HEK293 (cell line): ENCODE results near the gene KRT13.

ENCODE experiments used
- CTCF ChIA-PET: fragments of 350-600 bp; formaldehyde crosslinking; extraction: SDS; loops from one replicate; lab custom pipeline; 2021; ENCODE audit warnings: antibody characterized with exemption; lab: Yijun Ruan, JAX
- POLR2A ChIA-PET: fragments of 300-600 bp; formaldehyde crosslinking; extraction: SDS; loops from one replicate; lab custom pipeline; 2020; ENCODE audit warnings: antibody characterized with exemption, inconsistent platforms; lab: Yijun Ruan, JAX
- H3K27ac ChIP-seq: fragments of 200-500 bp; sonication (Bioruptor generic); 2 replicates; pipeline ENCODE4 v1.5.1; 2014; ENCODE audit warnings: low read depth, low read length, control low read depth, inconsistent platforms; ENCODE audit errors: extremely low read depth
- H3K36me3 ChIP-seq, 2 experiments: fragments of 200-500 bp in 1 of 2; sonication (Bioruptor generic) in 1 of 2; 1 replicate in 1 of 2; 2 replicates in 1 of 2; pipeline ENCODE4 v1.5.1; 2014 to 2017; ENCODE audit warnings: inconsistent platforms in 2 of 2, low read length in 2 of 2; ENCODE audit not compliant: control insufficient read depth in 2 of 2, insufficient read depth in 1 of 2
- H3K4me1 ChIP-seq: fragments of 200-500 bp; sonication (Bioruptor generic); 2 replicates; pipeline ENCODE4 v1.5.1; 2014; ENCODE audit warnings: mild to moderate bottlenecking, low read length, inconsistent platforms; ENCODE audit not compliant: control insufficient read depth, insufficient read depth
- H3K4me3 ChIP-seq: 2 replicates; pipeline ENCODE4 v1.5.1; 2011; ENCODE audit warnings: low read depth, mild to moderate bottlenecking, control low read depth, low read length, moderate library complexity
- H3K9me3 ChIP-seq: fragments of 200-500 bp; sonication (Bioruptor generic); 2 replicates; pipeline ENCODE4 v1.5.1; 2014; ENCODE audit warnings: low read depth, low read length, inconsistent platforms; ENCODE audit not compliant: control insufficient read depth, insufficient read depth
- BCL6B ChIP-seq: fragments of 450-650 bp; formaldehyde crosslinking; IDR thresholded peaks from 2 replicates; pipeline ENCODE4 v1.5.1; 2017; ENCODE audit warnings: missing biosample characterization, missing genetic modification characterization
- EGR2 ChIP-seq: fragments of 450-650 bp; formaldehyde crosslinking; IDR thresholded peaks from 2 replicates; pipeline ENCODE4 v1.5.1; 2016; ENCODE audit warnings: low read depth, missing biosample characterization, missing genetic modification characterization
- GFI1B ChIP-seq: fragments of 450-650 bp; formaldehyde crosslinking; IDR thresholded peaks from 2 replicates; pipeline ENCODE4 v1.5.1; 2016; ENCODE audit warnings: missing biosample characterization, missing genetic modification characterization
- GLIS1 ChIP-seq: fragments of 450-650 bp; formaldehyde crosslinking; IDR thresholded peaks from 2 replicates; pipeline ENCODE4 v1.5.1; 2016; ENCODE audit warnings: missing biosample characterization, missing genetic modification characterization
- HOXD13 ChIP-seq: sonication (generic); formaldehyde crosslinking; IDR thresholded peaks from 2 replicates; pipeline ENCODE4 v1.8.0; 2022; ENCODE audit warnings: missing genetic modification reagents, borderline replicate concordance
- KLF7 ChIP-seq: fragments of 450-650 bp; formaldehyde crosslinking; IDR thresholded peaks from 2 replicates; pipeline ENCODE4 v1.5.1; 2016; ENCODE audit warnings: missing biosample characterization, missing genetic modification characterization, borderline replicate concordance
- MZF1 ChIP-seq: fragments of 450-650 bp; formaldehyde crosslinking; IDR thresholded peaks from 2 replicates; pipeline ENCODE4 v1.5.1; 2017; ENCODE audit warnings: missing biosample characterization, missing genetic modification characterization, borderline replicate concordance
- PRDM4 ChIP-seq: fragments of 450-650 bp; formaldehyde crosslinking; IDR thresholded peaks from 2 replicates; pipeline ENCODE4 v1.5.1; 2017; ENCODE audit warnings: missing biosample characterization, missing genetic modification characterization
- SCRT1 ChIP-seq: fragments of 450-650 bp; formaldehyde crosslinking; IDR thresholded peaks from 2 replicates; pipeline ENCODE4 v1.5.1; 2016; ENCODE audit warnings: missing biosample characterization, missing genetic modification characterization, borderline replicate concordance
- SP3 ChIP-seq: fragments of 450-650 bp; formaldehyde crosslinking; IDR thresholded peaks from 2 replicates; pipeline ENCODE4 v1.5.1; 2016; ENCODE audit warnings: missing biosample characterization, missing genetic modification characterization
- ZFHX2 ChIP-seq: fragments of 450-650 bp; formaldehyde crosslinking; conservative IDR thresholded peaks from 2 replicates; pipeline ENCODE4 v1.5.1; 2016; ENCODE audit warnings: missing biosample characterization, missing genetic modification characterization
- ZFP37 ChIP-seq: fragments of 450-650 bp; formaldehyde crosslinking; IDR thresholded peaks from 2 replicates; pipeline ENCODE4 v1.5.1; 2016; ENCODE audit warnings: missing biosample characterization, missing genetic modification characterization
- ZNF112 ChIP-seq: fragments of 450-650 bp; formaldehyde crosslinking; IDR thresholded peaks from 2 replicates; pipeline ENCODE4 v1.5.0; 2017; ENCODE audit warnings: missing biosample characterization, missing genetic modification characterization
- ZNF169 ChIP-seq: fragments of 450-650 bp; formaldehyde crosslinking; IDR thresholded peaks from 2 replicates; pipeline ENCODE4 v1.5.1; 2016; ENCODE audit warnings: missing biosample characterization, missing genetic modification characterization
- ZNF221 ChIP-seq: fragments of 450-650 bp; formaldehyde crosslinking; IDR thresholded peaks from 2 replicates; pipeline ENCODE4 v1.5.1; 2017; ENCODE audit warnings: missing biosample characterization, missing genetic modification characterization, borderline replicate concordance
- ZNF274 ChIP-seq, 2 experiments: fragments of 200-500 bp in 1 of 2; fragments of 450-650 bp in 1 of 2; sonication (Bioruptor generic) in 1 of 2; formaldehyde crosslinking in 1 of 2; IDR thresholded peaks; 2 replicates each; pipeline versions ENCODE4 v1.5.1 to v1.6.1; 2014 to 2016; ENCODE audit warnings: borderline replicate concordance in 1 of 2, inconsistent platforms in 1 of 2, low read length in 1 of 2, missing biosample characterization in 1 of 2, missing genetic modification characterization in 1 of 2
- ZNF280D ChIP-seq: fragments of 450-650 bp; formaldehyde crosslinking; IDR thresholded peaks from 2 replicates; pipeline ENCODE4 v1.5.1; 2016; ENCODE audit warnings: missing biosample characterization, missing genetic modification characterization
- ZNF391 ChIP-seq: fragments of 450-650 bp; formaldehyde crosslinking; IDR thresholded peaks from 2 replicates; pipeline ENCODE4 v1.5.1; 2016; ENCODE audit warnings: low read depth, missing biosample characterization, missing genetic modification characterization, borderline replicate concordance
- ZNF394 ChIP-seq: fragments of 450-650 bp; formaldehyde crosslinking; IDR thresholded peaks from 2 replicates; pipeline ENCODE4 v1.5.1; 2016; ENCODE audit warnings: missing biosample characterization, missing genetic modification characterization, mild to moderate bottlenecking, moderate library complexity, borderline replicate concordance
- ZNF404 ChIP-seq: fragments of 450-650 bp; formaldehyde crosslinking; IDR thresholded peaks from 2 replicates; pipeline ENCODE4 v1.5.1; 2017; ENCODE audit warnings: missing biosample characterization, missing genetic modification characterization
- ZNF426 ChIP-seq: fragments of 450-650 bp; formaldehyde crosslinking; IDR thresholded peaks from 2 replicates; pipeline ENCODE4 v1.5.1; 2017; ENCODE audit warnings: missing biosample characterization, missing genetic modification characterization, mild to moderate bottlenecking, inconsistent platforms, moderate library complexity
- ZNF449 ChIP-seq: fragments of 450-650 bp; formaldehyde crosslinking; IDR thresholded peaks from 2 replicates; pipeline ENCODE4 v1.5.1; 2017; ENCODE audit warnings: missing biosample characterization, mild to moderate bottlenecking, missing genetic modification characterization, moderate library complexity
- ZNF544 ChIP-seq: fragments of 450-650 bp; formaldehyde crosslinking; IDR thresholded peaks from 2 replicates; pipeline ENCODE4 v1.5.0; 2017; ENCODE audit warnings: missing biosample characterization, missing genetic modification characterization
- ZNF677 ChIP-seq: fragments of 450-650 bp; IDR thresholded peaks from 2 replicates; pipeline ENCODE4 v1.5.0; 2018; ENCODE audit warnings: missing biosample characterization, mild to moderate bottlenecking, missing genetic modification characterization, moderate library complexity
- ZSCAN16 ChIP-seq: fragments of 450-650 bp; formaldehyde crosslinking; IDR thresholded peaks from 2 replicates; pipeline ENCODE4 v1.5.1; 2016; ENCODE audit warnings: missing biosample characterization, missing genetic modification characterization
- ZSCAN23 ChIP-seq: fragments of 450-650 bp; formaldehyde crosslinking; IDR thresholded peaks from 2 replicates; pipeline ENCODE4 v1.5.1; 2016; ENCODE audit warnings: missing biosample characterization, missing genetic modification characterization
- TF ChIP-seq, protein P1 (sequence below): fragments of 450-650 bp; formaldehyde crosslinking; IDR thresholded peaks from 2 replicates; pipeline ENCODE4 v1.5.1; 2016; ENCODE audit warnings: missing biosample characterization, missing genetic modification characterization
- TF ChIP-seq, protein P2 (sequence below): fragments of 450-650 bp; formaldehyde crosslinking; IDR thresholded peaks from 2 replicates; pipeline ENCODE4 v1.5.1; 2016; ENCODE audit warnings: missing biosample characterization, missing genetic modification characterization

The KRT13 gene

GRCh38 chr17:41467561-41467960 lies 37.9 kb downstream of the KRT13 start (continued):
- TF ChIP-seq PRDM4 (tag by site-specific recombination) (no peak), ZNF449 (no peak), ZSCAN23 (no peak), ZNF112 (no peak), MZF1 (tag by site-specific recombination) (no peak), ZNF404 (tag by site-specific recombination) (no peak), ZNF394 (no peak), ZNF169 (tag by site-specific recombination) (no peak), HOXD13 (CRISPR knock-in tag) (no peak)
- TF ChIP-seq, protein P1, sequence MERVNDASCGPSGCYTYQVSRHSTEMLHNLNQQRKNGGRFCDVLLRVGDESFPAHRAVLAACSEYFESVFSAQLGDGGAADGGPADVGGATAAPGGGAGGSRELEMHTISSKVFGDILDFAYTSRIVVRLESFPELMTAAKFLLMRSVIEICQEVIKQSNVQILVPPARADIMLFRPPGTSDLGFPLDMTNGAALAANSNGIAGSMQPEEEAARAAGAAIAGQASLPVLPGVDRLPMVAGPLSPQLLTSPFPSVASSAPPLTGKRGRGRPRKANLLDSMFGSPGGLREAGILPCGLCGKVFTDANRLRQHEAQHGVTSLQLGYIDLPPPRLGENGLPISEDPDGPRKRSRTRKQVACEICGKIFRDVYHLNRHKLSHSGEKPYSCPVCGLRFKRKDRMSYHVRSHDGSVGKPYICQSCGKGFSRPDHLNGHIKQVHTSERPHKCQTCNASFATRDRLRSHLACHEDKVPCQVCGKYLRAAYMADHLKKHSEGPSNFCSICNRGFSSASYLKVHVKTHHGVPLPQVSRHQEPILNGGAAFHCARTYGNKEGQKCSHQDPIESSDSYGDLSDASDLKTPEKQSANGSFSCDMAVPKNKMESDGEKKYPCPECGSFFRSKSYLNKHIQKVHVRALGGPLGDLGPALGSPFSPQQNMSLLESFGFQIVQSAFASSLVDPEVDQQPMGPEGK (tag by site-specific recombination) = no peak

- no peak within 1 kb of the TSS for H3K27ac ChIP-seq
- H3K9me3 ChIP-seq = no peaks in the 10 kb centered on the region
- no peak within 1 kb of the TSS for H3K4me3 ChIP-seq
- ChIA-PET POLR2A (no interaction called here), CTCF (interaction anchor here (0.9 to 1.0 kb wide), 2 partner anchors 82 to 144 kb away, joined by 4 read pairs; no protein-coding TSS in a partner anchor)
- H3K4me1 ChIP-seq = no peaks in the 10 kb centered on the region
- no peaks in the 10 kb centered on the region for H3K36me3 ChIP-seq
- no peak for TF ChIP-seq ZNF280D (tag by site-specific recombination)
- no peak for TF ChIP-seq ZNF391 (tag by site-specific recombination)
- no peak for TF ChIP-seq ZNF274 (IDR thresholded peaks at IDR 0.05; ENCODE audit: low read length)
- TF ChIP-seq ZNF274 (tag by site-specific recombination; IDR thresholded peaks at IDR 0.05; ENCODE audit: borderline replicate concordance) = no peak
- no peak for TF ChIP-seq ZFHX2
- TF ChIP-seq ZNF426 (tag by site-specific recombination) = no peak
- no peak for TF ChIP-seq GFI1B (tag by site-specific recombination)
- TF ChIP-seq ZSCAN16 (tag by site-specific recombination) = no peak
- no peak for TF ChIP-seq EGR2 (tag by site-specific recombination)
- TF ChIP-seq ZNF677 (tag by site-specific recombination) = no peak
- TF ChIP-seq ZNF544 (tag by site-specific recombination) = no peak
- no peak for TF ChIP-seq BCL6B (tag by site-specific recombination)
- TF ChIP-seq KLF7 (tag by site-specific recombination) = no peak
- no peak for TF ChIP-seq SCRT1 (tag by site-specific recombination)
- TF ChIP-seq ZFP37 = no peak
- no peak for TF ChIP-seq SP3 (tag by site-specific recombination)
- no peak for TF ChIP-seq ZNF221
- TF ChIP-seq GLIS1 = no peak
- TF ChIP-seq, protein P2, sequence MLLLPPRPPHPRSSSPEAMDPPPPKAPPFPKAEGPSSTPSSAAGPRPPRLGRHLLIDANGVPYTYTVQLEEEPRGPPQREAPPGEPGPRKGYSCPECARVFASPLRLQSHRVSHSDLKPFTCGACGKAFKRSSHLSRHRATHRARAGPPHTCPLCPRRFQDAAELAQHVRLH (tag by site-specific recombination) = no peak
Measured at GRCh38 chr17:41466988-41467387, 38.4 kb downstream of the KRT13 start, which contains the start of gene KRT32. Gene KRT32 (minus strand): TSS chr17:41467386. CDS start chr17:41467325, 61 bp downstream.
